ENCODE data around the gene SUSD4. TPM values are rescaled to one million over a fixed set of nuclear protein-coding genes. Genes with fewer than 3 reads are reported as not detected.

Gene SUSD4
- total and polyA plus RNA-seq, 10 of the 15 experiments (the other 5 are each of a cell fraction or from before 2014, with no cell fraction given): 0.13 to 1.1 (median 0.26) TPM; not detected in 3

DNA sequence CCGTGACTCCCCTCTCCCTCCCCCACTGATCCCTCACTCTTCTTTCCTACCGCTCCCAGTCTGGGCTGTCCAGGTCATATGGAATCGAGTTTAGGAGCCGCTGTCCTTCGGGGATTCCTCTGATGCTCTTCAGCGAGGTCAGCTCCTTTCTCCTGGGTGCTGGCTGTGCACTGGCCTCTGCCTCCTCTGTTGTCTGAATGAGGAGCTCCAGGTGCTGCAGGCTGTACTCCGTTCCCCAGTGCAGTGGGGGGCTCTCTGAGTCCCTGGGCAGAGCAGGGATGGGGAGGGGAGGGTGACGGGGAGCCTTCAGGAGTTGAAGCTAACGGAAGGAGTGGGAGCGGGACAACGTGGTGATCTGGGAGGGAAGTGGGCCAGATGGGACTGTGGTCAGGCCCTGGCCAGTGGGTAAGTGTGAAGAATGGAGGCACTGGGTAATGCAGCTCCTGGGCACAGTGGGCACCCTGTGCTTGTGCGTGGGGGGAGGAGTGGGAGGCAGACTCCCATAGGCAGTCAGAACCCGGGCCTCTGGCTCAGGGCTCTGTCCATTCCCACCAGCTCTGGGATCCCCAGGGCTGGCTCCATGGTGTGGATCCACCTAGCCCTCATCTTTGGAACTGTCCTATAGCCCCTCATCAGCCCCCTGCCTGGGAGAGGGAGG lies 161.5 kb downstream of the SUSD4 start (continued):
- TF ChIP-seq, protein P1, sequence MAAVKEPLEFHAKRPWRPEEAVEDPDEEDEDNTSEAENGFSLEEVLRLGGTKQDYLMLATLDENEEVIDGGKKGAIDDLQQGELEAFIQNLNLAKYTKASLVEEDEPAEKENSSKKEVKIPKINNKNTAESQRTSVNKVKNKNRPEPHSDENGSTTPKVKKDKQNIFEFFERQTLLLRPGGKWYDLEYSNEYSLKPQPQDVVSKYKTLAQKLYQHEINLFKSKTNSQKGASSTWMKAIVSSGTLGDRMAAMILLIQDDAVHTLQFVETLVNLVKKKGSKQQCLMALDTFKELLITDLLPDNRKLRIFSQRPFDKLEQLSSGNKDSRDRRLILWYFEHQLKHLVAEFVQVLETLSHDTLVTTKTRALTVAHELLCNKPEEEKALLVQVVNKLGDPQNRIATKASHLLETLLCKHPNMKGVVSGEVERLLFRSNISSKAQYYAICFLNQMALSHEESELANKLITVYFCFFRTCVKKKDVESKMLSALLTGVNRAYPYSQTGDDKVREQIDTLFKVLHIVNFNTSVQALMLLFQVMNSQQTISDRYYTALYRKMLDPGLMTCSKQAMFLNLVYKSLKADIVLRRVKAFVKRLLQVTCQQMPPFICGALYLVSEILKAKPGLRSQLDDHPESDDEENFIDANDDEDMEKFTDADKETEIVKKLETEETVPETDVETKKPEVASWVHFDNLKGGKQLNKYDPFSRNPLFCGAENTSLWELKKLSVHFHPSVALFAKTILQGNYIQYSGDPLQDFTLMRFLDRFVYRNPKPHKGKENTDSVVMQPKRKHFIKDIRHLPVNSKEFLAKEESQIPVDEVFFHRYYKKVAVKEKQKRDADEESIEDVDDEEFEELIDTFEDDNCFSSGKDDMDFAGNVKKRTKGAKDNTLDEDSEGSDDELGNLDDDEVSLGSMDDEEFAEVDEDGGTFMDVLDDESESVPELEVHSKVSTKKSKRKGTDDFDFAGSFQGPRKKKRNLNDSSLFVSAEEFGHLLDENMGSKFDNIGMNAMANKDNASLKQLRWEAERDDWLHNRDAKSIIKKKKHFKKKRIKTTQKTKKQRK (IDR thresholded peaks at IDR 0.05; ENCODE audit: low read depth, low read length): no peak
- TF ChIP-seq, protein P2, sequence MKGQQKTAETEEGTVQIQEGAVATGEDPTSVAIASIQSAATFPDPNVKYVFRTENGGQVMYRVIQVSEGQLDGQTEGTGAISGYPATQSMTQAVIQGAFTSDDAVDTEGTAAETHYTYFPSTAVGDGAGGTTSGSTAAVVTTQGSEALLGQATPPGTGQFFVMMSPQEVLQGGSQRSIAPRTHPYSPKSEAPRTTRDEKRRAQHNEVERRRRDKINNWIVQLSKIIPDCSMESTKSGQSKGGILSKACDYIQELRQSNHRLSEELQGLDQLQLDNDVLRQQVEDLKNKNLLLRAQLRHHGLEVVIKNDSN (IDR thresholded peaks at IDR 0.05; ENCODE audit: borderline replicate concordance, extremely low read length, insufficient read depth, low read depth, low read length): no peak

DNA sequence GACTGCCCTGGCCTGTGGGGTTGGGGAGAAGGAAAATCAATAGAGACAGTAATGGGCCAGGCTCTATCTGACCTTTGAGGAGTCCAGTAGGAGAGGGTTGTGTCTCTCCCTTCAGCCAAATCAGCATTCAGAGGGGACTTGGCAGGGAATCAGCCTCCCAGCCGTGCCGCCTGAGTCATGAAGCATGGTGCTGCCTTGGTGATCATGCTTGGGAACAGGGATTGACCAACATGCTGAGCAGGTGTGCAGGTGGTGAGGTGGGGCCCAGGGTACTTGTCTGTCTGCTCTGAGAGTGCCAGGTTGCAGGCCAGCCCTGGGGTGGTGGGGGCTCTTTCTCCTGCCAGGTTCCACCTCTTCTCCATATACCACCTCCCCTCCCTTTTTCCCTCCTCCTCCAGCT lies 162.0 kb downstream of the SUSD4 start:
- no TSS peak for BruUV-seq (replicated peaks)
- H3K9ac ChIP-seq (ENCODE audit: control insufficient read depth, insufficient read depth, low read length): no peak overlapping the region
- TF ChIP-seq, protein P3, sequence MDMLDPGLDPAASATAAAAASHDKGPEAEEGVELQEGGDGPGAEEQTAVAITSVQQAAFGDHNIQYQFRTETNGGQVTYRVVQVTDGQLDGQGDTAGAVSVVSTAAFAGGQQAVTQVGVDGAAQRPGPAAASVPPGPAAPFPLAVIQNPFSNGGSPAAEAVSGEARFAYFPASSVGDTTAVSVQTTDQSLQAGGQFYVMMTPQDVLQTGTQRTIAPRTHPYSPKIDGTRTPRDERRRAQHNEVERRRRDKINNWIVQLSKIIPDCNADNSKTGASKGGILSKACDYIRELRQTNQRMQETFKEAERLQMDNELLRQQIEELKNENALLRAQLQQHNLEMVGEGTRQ (IDR thresholded peaks at IDR 0.05; ENCODE audit: borderline replicate concordance, low read depth, low read length): no peak
- TF ChIP-seq RUNX3 (IDR thresholded peaks at IDR 0.05; ENCODE audit: low read length): no peak
- TF ChIP-seq TARDBP (IDR thresholded peaks at IDR 0.05; ENCODE audit: borderline replicate concordance): no peak
- intact Hi-C loops (cut with micrococcal nuclease; ENCODE audit: unreplicated experiment) (no loop called here), in situ Hi-C loops (cut with MboI) (no loop called here)
- 71% methylated on average over 2 of the region's 2 CpGs for WGBS (ENCODE audit: insufficient coverage, insufficient replicate concordance, low lambda C conversion rate, missing lambda C conversion rate)
- no peak for FAIRE-seq
- no peaks in the 10 kb centered on the region for H3K9me3 ChIP-seq (replicated peaks; ENCODE audit: control insufficient read depth, insufficient read depth, low read length)
- no peak overlapping the region for H3K4me3 ChIP-seq
- no peaks in the 10 kb centered on the region for H3K36me3 ChIP-seq (ENCODE audit: control insufficient read depth in 2 of 2, insufficient read depth in 2 of 2, low read length in 1 of 2)
- H3K79me2 ChIP-seq (ENCODE audit: control insufficient read depth, insufficient read depth, low read length): no peaks in the 10 kb centered on the region
- H4K20me1 ChIP-seq (ENCODE audit: control insufficient read depth, insufficient read depth): no peaks in the 10 kb centered on the region
- no peak overlapping the region for H2AFZ ChIP-seq (ENCODE audit: control insufficient read depth, low read depth, low read length)
- H3K4me1 ChIP-seq (ENCODE audit: control insufficient read depth, insufficient read depth, low read length): no peaks in the 10 kb centered on the region
- POLR2A ChIA-PET: no interaction called here
- RAD21 ChIA-PET (ENCODE audit: unreplicated experiment): no interaction called here
- no peak for ATAC-seq
- SMC1A ChIA-PET (ENCODE audit: uncharacterized antibody, unreplicated experiment): no interaction called here
- CTCF ChIA-PET: interaction anchor here (0.5 kb wide), 1 partner anchor 426 kb away, joined by 3 read pairs; no protein-coding TSS in a partner anchor
- no peak overlapping the region for H3K27ac ChIP-seq (ENCODE audit: control insufficient read depth, insufficient read depth)
- no peak overlapping the region for H3K4me2 ChIP-seq (ENCODE audit: control insufficient read depth, insufficient read depth)
- DNase-seq (ENCODE audit: low read depth, low spot score): no peak
- H3K27me3 ChIP-seq (replicated peaks in 1 of 2; ENCODE audit: control insufficient read depth in 2 of 2, insufficient read depth in 2 of 2, low read length in 1 of 2): no peaks in the 10 kb centered on the region; a peak in 1 of 4 replicates

All from GM12878 (cell line).